Skeletal muscle satellite cell (primary cell): ENCODE data around the gene GRK2.
A peak's percentile ranks its signal among the peaks of the same experiment; 100 is the strongest.
"Not testable (repeated sequence)": the region's sequence is repeated elsewhere in the genome, so short reads cannot be mapped to it uniquely, and the experiment has no call there.

Experiments
- H3K27me3 ChIP-seq: 2 replicates; pipeline ENCODE4 v1.7.0; 2013; ENCODE audit warnings: low read length; ENCODE audit not compliant: control insufficient read depth, insufficient read depth
- H3K36me3 ChIP-seq: 2 replicates; pipeline ENCODE4 v1.7.0; 2013; ENCODE audit warnings: mild to moderate bottlenecking, control low read depth, low read length; ENCODE audit not compliant: insufficient read depth
- H3K4me1 ChIP-seq: 2 replicates; pipeline ENCODE4 v1.7.0; 2013; ENCODE audit warnings: low read length; ENCODE audit not compliant: control insufficient read depth, insufficient read depth
- H3K4me2 ChIP-seq: 2 replicates; pipeline ENCODE4 v1.7.0; 2013; ENCODE audit warnings: mild to moderate bottlenecking, low read length
- H3K4me3 ChIP-seq: 2 replicates; pipeline ENCODE4 v1.7.0; 2013; ENCODE audit warnings: low read length
- H3K9ac ChIP-seq: 2 replicates; pipeline ENCODE4 v1.7.0; 2013; ENCODE audit warnings: mild to moderate bottlenecking, low read depth, low read length, moderate library complexity
- H3K9me3 ChIP-seq: replicated peaks from 2 replicates; pipeline ENCODE4 v1.7.0; 2013; ENCODE audit warnings: mild to moderate bottlenecking, control low read depth, low read length

Gene GRK2

DNA sequence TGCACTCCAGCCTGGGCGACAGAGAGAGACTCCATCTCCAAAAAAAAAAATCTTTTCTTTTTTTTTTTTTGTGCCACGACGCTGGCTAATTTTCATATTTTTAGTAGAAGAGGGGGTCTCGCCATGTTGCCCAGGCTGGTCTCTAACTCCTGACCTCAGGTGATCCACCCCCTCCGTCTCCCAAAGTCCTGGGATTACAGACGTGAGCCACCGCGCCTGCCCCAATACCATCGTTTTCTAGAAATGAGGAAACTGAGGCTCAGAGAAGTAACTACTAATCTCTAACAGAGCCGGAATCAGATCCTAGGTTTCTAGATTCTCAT lies 50.6 kb downstream of the GRK2 start:
- Histone ChIP-seq H3K4me3 (peak overlapping the region; percentile 78), H3K4me2 (peak overlapping the region; percentile 95), H3K9me3 (no peaks in the 10 kb centered on the region), H3K9ac (peak overlapping the region; percentile 77), H3K27me3 (no peaks in the 10 kb centered on the region), H3K36me3 (no peaks in the 10 kb centered on the region), H3K4me1 (peaks cover 5% of the 10 kb centered on the region)

DNA sequence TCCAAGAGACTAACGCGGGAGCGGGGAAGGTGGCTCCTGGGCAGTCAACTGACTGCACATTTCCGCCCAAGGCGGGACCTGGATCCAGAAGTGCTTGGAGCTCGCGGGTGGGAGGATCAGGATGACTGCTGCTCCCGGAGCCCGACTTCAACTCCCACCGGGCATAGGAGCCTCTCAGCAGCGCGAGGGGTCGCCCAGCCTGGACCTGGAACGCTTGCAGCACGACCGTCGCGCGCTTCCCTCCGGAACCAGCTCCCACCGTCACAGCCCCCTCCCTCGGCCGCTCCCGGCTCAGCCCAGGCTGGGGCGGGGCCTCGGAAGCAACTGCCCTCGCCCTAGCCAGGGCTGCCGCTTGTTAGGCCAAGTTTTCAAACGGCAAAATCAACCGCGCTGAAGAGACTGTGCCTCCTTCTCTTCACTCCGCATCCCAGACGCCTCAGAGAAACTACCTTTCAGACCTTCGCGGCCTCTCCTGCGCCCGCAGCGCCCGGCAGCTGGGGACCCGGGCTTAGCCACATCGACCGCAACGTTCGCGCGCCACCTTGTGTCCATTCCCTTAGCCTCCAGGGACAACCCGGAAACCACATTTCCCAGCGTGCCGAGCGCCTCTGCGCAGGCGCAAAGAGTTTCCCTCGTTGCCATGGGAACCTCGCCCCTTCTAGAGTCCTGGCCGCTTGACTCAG lies 51.1 kb downstream of the GRK2 start:
- Histone ChIP-seq H3K36me3 (no peaks in the 10 kb centered on the region), H3K4me1 (peaks cover 5% of the 10 kb centered on the region), H3K27me3 (no peaks in the 10 kb centered on the region), H3K9me3 (no peaks in the 10 kb centered on the region), H3K4me3 (peak overlapping the region; percentile 78), H3K4me2 (peak overlapping the region; percentile 95), H3K9ac (peak overlapping the region; percentile 77)

DNA sequence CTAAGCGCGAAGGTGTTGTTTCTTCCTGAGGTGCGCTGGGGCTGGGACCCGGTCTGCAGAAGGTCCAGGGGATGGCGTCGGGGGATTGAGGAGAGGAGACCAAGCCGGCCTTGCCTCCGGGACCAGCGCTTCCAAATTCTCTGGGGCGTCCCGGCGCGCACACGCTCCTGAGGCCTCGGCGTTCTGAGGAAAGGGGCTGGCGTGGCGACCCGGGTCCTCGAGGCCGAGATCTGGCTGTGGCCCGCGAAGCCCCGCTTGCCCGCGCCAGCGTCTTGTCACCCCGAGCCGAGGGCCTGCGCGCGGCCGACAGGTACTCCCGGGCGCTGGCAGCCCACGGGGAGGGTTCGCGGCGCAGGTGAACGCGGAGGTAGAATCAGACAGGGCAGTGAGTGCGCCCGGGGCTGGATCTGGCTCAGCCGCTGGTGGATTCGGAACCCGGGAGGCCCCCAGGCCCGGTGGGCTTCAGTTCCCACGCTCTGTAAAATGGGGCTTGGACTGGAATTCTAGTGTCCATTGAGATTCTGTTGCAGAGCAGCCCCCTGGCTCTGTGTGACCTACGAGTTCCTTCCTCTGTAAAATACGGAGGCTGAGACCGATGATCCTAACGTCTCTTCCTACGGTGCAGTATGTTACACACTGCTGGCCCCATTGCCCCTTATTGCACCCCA lies 51.7 kb downstream of the GRK2 start:
- Histone ChIP-seq H3K36me3 (no peaks in the 10 kb centered on the region), H3K9ac (peak overlapping the region; percentile 77), H3K27me3 (no peaks in the 10 kb centered on the region), H3K9me3 (no peaks in the 10 kb centered on the region), H3K4me1 (peaks cover 5% of the 10 kb centered on the region), H3K4me3 (peak overlapping the region; percentile 78), H3K4me2 (peak overlapping the region; percentile 95)

DNA sequence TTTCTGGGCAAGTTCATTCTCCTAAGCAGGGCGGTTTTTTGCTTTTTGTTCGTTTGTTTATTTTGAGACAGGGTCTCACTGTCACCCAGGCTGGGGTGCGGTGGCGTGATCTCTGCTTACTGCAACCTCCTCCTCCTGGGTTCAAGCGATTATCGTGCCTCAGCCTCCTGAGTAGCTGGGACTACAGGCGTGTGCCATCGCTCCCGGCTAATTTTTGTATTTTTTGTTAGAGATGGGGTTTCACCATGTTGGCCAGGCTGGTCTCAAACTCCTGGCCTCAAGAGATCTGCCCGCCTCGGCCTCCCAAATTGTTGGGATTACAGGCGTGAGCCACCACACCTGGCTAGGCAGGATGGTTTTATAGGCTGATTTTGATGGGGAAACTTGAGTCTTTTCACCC lies 52.6 kb downstream of the GRK2 start:
- H3K4me3 ChIP-seq, H3K4me1 ChIP-seq, H3K36me3 ChIP-seq, H3K9me3 ChIP-seq, H3K27me3 ChIP-seq, H3K9ac ChIP-seq, H3K4me2 ChIP-seq: not testable (repeated sequence)

DNA sequence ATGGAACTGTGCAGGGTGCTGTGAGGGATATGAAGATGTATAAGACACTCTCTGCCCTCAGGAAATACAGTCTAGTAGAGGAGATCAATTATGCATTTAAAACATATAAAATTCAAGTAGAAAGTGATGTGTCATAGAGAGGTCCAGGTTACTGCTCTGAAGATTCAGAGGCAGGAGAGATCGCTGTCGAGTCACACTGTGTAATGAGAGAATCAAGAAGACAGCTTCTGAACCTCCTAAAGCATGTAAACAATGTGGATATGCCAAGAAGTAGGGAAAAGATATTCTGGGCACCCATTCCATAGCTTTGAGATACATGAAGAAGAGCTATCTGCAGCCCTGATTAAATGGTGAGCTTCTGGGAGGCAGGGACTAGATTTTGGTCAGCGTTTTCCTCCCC lies 53.7 kb downstream of the GRK2 start:
- no peak overlapping the region for H3K9ac ChIP-seq
- no peaks in the 10 kb centered on the region for H3K27me3 ChIP-seq
- H3K4me3 ChIP-seq, result no peak overlapping the region
- peaks cover 5% of the 10 kb centered on the region for H3K4me1 ChIP-seq
- H3K4me2 ChIP-seq, result no peak overlapping the region
- no peaks in the 10 kb centered on the region for H3K36me3 ChIP-seq
- no peaks in the 10 kb centered on the region for H3K9me3 ChIP-seq

DNA sequence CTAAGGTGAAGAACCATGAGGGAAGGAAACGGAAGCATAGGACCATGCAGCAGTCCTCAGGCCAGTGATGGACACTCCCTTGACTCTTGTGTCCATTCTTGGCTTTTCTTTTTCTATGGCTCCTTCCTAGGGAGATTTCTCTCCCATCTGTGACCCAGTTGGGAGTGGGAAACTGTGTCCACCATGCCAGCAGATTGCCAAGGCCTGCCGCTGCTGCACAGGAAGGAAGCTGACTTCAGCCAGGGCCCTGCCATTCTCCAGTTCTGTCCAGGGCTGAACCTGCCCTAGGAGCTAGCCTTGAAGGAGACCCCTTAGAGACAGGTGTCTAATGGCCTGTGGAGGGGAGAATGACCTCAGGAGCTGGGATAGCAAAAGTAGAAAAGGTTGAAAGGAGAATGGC lies 54.4 kb downstream of the GRK2 start:
- H3K4me2 ChIP-seq, result no peak overlapping the region
- no peaks in the 10 kb centered on the region for H3K36me3 ChIP-seq
- no peaks in the 10 kb centered on the region for H3K27me3 ChIP-seq
- H3K9me3 ChIP-seq, result no peaks in the 10 kb centered on the region
- H3K4me1 ChIP-seq, result peaks cover 5% of the 10 kb centered on the region
- H3K4me3 ChIP-seq, result no peak overlapping the region
- no peak overlapping the region for H3K9ac ChIP-seq

DNA sequence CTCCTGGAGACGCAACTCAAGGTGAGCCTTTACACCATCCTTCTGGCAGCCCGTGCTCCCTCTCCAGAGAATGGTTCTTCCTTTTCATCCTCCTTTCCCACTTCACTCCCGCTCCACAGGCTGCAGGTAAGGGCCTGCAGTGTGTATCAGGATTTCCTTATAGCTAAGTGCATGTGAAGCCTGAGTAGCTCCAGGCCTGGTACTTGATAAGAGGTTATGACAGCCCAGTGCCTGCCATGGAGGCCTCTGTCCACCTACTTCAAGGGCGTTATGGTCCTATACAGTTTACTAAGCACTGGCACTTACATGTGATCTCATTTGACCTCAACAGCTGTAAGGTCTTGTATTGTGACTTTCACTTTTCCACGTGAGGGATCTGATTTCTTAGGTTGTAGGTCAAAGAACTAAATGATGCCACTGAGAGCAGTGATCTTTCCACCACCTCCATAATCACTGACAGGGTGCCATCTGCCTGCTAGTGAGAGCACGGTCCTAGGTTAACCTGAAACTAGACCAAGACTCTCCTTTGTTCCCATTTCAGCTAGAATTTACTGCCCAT lies 55.1 kb downstream of the GRK2 start:
- Histone ChIP-seq H3K4me1 (peaks cover 5% of the 10 kb centered on the region), H3K4me2 (no peak overlapping the region), H3K27me3 (no peaks in the 10 kb centered on the region), H3K4me3 (no peak overlapping the region), H3K36me3 (no peaks in the 10 kb centered on the region), H3K9me3 (no peaks in the 10 kb centered on the region), H3K9ac (no peak overlapping the region)

DNA sequence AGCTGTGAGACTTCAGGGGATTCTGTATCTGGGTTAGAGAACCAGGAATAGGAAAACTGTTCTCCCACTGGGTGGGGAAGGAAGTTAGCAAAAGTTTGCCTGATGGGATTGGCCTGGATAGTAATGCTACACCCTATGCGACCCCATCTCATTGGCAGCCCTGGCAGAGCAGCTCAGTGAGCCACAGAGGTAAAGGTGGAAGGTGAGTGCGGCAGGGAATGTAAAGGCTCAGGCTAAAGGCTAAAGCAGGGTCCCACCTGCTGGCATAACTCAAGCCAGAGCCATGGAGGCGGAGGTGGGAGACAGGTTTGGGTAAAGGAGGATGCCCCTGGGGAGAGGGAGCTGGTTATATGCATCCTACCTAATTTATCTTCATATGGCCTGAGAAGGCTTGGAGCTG lies 55.8 kb downstream of the GRK2 start:
- Histone ChIP-seq H3K36me3 (no peaks in the 10 kb centered on the region), H3K9ac (no peak overlapping the region), H3K4me1 (peaks cover 5% of the 10 kb centered on the region)

DNA sequence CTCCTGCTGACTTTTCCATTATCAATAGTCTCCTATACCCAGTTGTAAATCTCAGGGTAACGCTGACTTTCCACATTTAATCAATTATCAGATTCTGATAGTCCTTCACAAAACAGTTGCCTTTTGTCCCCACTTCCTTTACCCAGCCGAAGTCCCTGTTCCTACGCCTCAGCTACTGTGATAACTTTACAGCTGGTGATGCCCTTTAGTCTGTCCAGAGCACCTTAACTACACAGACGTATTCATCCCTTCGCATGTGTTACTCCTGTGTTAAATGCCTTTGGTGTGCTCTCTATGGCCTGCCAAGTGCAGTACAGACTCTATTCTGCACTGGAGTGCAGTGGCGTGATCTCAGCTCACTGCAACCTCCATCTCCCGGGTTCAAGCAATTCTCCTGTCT lies 57.3 kb downstream of the GRK2 start:
- H3K36me3 ChIP-seq, result no peaks in the 10 kb centered on the region
- no peaks in the 10 kb centered on the region for H3K27me3 ChIP-seq
- H3K4me2 ChIP-seq, result no peak overlapping the region
- no peaks in the 10 kb centered on the region for H3K9me3 ChIP-seq
- peaks cover under 1% of the 10 kb centered on the region for H3K4me1 ChIP-seq
- no peak overlapping the region for H3K9ac ChIP-seq
- no peak overlapping the region for H3K4me3 ChIP-seq

More for the DNA sequence above, 55.8 kb downstream of the GRK2 start:
- Histone ChIP-seq H3K4me2 (no peak overlapping the region), H3K9me3 (no peaks in the 10 kb centered on the region), H3K4me3 (no peak overlapping the region), H3K27me3 (no peaks in the 10 kb centered on the region)

DNA sequence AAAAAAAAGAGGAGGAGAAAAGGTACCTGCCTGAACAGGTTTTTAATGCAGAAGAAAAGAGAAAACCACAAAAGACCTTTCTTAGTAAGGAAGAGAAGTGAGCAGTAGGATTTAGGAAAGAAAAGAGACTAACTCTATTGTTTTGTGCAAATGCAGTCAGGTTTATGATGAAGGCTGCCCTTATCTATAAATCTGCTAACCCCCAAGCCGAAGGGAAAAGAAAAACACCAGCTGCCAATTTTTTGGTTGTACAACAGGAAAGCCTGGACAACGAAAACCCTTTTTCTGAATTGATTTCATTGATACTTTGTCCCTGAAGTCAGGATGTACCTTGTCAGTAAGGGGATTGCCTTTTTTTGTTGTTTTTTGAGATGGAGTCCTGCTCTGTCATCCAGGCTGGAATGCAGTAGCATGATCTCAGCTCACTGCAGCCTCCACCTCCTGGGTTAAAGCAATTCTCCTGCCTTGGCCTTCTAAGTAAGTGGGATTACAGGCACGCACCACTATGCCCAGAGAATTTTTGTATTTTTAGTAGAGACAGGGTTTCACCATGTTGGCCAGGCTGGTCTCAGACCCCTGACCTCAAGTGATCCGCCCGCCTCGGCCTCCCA lies 65.9 kb downstream of the GRK2 start:
- H3K4me3 ChIP-seq, result no peak overlapping the region
- no peaks in the 10 kb centered on the region for H3K27me3 ChIP-seq
- H3K4me1 ChIP-seq, result no peaks in the 10 kb centered on the region
- no peaks in the 10 kb centered on the region for H3K9me3 ChIP-seq
- H3K9ac ChIP-seq, result no peak overlapping the region
- no peaks in the 10 kb centered on the region for H3K36me3 ChIP-seq
- H3K4me2 ChIP-seq, result no peak overlapping the region
